MM.1S (cell line): ENCODE results near the gene EFCAB7.

Experiments used
- DNase-seq: peaks from one replicate; pipeline ENCODE4 v3.0.0-alpha.2; 2015
- H2AFZ ChIP-seq: fragments of 300-600 bp; sonication (generic); 2 replicates; pipeline ENCODE4 v1.6.0; 2016; ENCODE audit warnings: antibody characterized with exemption, low read length
- H3F3A ChIP-seq: fragments of 300-600 bp; sonication (generic); 2 replicates; pipeline ENCODE4 v1.6.1; 2016; ENCODE audit warnings: mild to moderate bottlenecking, antibody characterized with exemption, low read length, moderate library complexity, mixed read lengths; ENCODE audit not compliant: insufficient read depth
- H3K27ac ChIP-seq: fragments of 300-600 bp; sonication (generic); 2 replicates; pipeline ENCODE4 v1.5.1; 2016; ENCODE audit warnings: mild to moderate bottlenecking, low read length
- H3K27me3 ChIP-seq: fragments of 300-600 bp; sonication (generic); replicated peaks from 2 replicates; pipeline ENCODE4 v1.6.0; 2016; ENCODE audit warnings: low read length; ENCODE audit not compliant: insufficient read depth
- H3K36me3 ChIP-seq: fragments of 300-600 bp; sonication (generic); replicated peaks from 2 replicates; pipeline ENCODE4 v1.6.1; 2016; ENCODE audit warnings: mild to moderate bottlenecking, low read length, mixed read lengths; ENCODE audit not compliant: insufficient read depth
- H3K4me1 ChIP-seq: fragments of 300-600 bp; sonication (generic); 2 replicates; pipeline ENCODE4 v1.6.1; 2016; ENCODE audit warnings: low read length, mixed read lengths
- H3K4me2 ChIP-seq: fragments of 300-600 bp; sonication (generic); 2 replicates; pipeline ENCODE4 v1.6.0; 2016; ENCODE audit warnings: low read depth, low read length
- H3K4me3 ChIP-seq: fragments of 300-600 bp; sonication (generic); 2 replicates; pipeline ENCODE4 v1.5.1; 2016; ENCODE audit warnings: low read length, mixed read lengths
- H3K79me2 ChIP-seq: fragments of 300-600 bp; sonication (generic); 2 replicates; pipeline ENCODE4 v1.6.1; 2016; ENCODE audit warnings: mixed run types, low read length, mixed read lengths
- H3K9ac ChIP-seq: fragments of 300-600 bp; sonication (generic); 2 replicates; pipeline ENCODE4 v1.6.1; 2016; ENCODE audit warnings: low read length, mixed read lengths
- H3K9me2 ChIP-seq: fragments of 300-600 bp; sonication (generic); replicated peaks from 2 replicates; pipeline ENCODE4 v1.6.1; 2016; ENCODE audit warnings: mild to moderate bottlenecking, low read length, mixed read lengths; ENCODE audit not compliant: insufficient read depth
- H3K9me3 ChIP-seq: fragments of 300-600 bp; sonication (generic); replicated peaks from 2 replicates; pipeline ENCODE4 v1.6.1; 2016; ENCODE audit warnings: mild to moderate bottlenecking, low read length, mixed read lengths; ENCODE audit not compliant: insufficient read depth
- H4K20me1 ChIP-seq: fragments of 300-600 bp; sonication (generic); 2 replicates; pipeline ENCODE4 v1.6.1; 2016; ENCODE audit warnings: mild to moderate bottlenecking, low read length, moderate library complexity, mixed read lengths; ENCODE audit not compliant: insufficient read depth
- CTCF ChIP-seq: fragments of 300-600 bp; sonication (generic); IDR thresholded peaks from 2 replicates; pipeline ENCODE4 v1.5.1; 2016; ENCODE audit warnings: antibody characterized with exemption, low read length, mixed read lengths
- EZH2 ChIP-seq: fragments of 300-600 bp; sonication (generic); optimal IDR thresholded peaks from 2 replicates; pipeline ENCODE3; 2017; ENCODE audit warnings: low read depth, mild to moderate bottlenecking, antibody characterized with exemption, low read length, mixed read lengths
- EZH2phosphoT487 ChIP-seq: fragments of 300-600 bp; sonication (generic); IDR thresholded peaks from 2 replicates; pipeline ENCODE4 v1.6.1; 2018; ENCODE audit warnings: antibody characterized with exemption, low read length

The EFCAB7 gene

DNA sequence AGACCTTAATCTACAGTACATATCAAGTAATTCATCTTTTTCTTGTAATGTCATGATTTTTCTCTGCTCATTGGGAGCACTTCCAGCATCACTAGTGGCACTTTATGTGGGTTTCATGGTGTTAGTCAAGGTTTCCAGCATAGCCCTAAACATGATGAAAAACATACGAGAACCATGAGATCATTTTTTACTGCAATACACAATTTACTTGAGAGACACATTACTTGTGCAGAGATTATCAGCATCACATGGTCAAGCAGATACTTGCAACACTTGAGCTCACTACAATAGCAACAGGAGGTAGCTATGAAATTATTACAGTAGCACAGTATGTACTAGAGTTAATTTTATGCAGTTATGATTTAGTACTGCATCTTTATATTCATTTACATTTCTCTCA is 36.7 kb upstream of the EFCAB7 start:
- no peaks in the 10 kb centered on the region for H3K36me3 ChIP-seq
- no peaks in the 10 kb centered on the region for H3K79me2 ChIP-seq

GRCh38 chr1:63487336-63488065 is 35.8 kb upstream of the EFCAB7 start:
- DNase-seq = no peak
- Histone ChIP-seq H3K9ac (no peak overlapping the region), H3F3A (no peaks in the 10 kb centered on the region), H3K27ac (no peak overlapping the region), H3K79me2 (no peaks in the 10 kb centered on the region), H3K9me3 (no peaks in the 10 kb centered on the region), H3K27me3 (no peaks in the 10 kb centered on the region), H3K9me2 (no peaks in the 10 kb centered on the region), H4K20me1 (no peaks in the 10 kb centered on the region), H3K4me2 (no peak overlapping the region), H2AFZ (no peak overlapping the region), H3K36me3 (no peaks in the 10 kb centered on the region), H3K4me3 (no peak overlapping the region), H3K4me1 (no peaks in the 10 kb centered on the region)
- TF ChIP-seq EZH2 = no peak
- no peak for TF ChIP-seq EZH2phosphoT487
- TF ChIP-seq CTCF = no peak

More for the DNA sequence above, 36.7 kb upstream of the EFCAB7 start:
- no peaks in the 10 kb centered on the region for H3F3A ChIP-seq
- no peak overlapping the region for H3K27ac ChIP-seq
- H3K9ac ChIP-seq = no peak overlapping the region
- no peak overlapping the region for H3K4me2 ChIP-seq
- no peaks in the 10 kb centered on the region for H3K9me3 ChIP-seq
- no peaks in the 10 kb centered on the region for H3K9me2 ChIP-seq
- TF ChIP-seq EZH2phosphoT487 (no peak), CTCF (no peak), EZH2 (no peak)
- DNase-seq = no peak
- H2AFZ ChIP-seq = no peak overlapping the region
- H3K4me3 ChIP-seq = no peak overlapping the region
- H3K4me1 ChIP-seq = no peaks in the 10 kb centered on the region
- H3K27me3 ChIP-seq = no peaks in the 10 kb centered on the region
- no peaks in the 10 kb centered on the region for H4K20me1 ChIP-seq

DNA sequence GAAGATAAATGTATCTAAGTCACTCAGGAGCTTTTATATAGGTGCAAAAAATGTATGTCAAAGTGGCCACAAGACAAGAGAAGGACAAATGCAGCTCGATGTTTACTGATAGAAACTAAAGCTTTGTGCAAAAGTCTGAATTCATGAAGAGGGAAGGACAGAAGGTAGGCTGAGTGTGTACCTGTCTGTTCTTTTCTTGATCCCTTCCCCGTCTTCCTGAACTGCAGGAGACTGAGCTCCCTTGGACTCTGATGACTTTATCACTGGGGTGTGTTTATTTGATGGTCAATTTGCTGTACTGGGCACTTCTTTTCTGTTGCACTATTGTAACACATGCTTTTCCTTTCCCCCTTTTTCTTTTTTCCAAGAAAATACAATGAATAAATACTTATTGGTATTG is 25.7 kb upstream of the EFCAB7 start:
- no peak for TF ChIP-seq EZH2phosphoT487
- TF ChIP-seq CTCF = no peak
- TF ChIP-seq EZH2 = no peak
- Histone ChIP-seq H3K4me3 (no peak overlapping the region), H3F3A (no peaks in the 10 kb centered on the region), H3K9ac (no peak overlapping the region), H3K27me3 (no peaks in the 10 kb centered on the region), H3K79me2 (peaks cover 6% of the 10 kb centered on the region), H3K9me3 (no peaks in the 10 kb centered on the region), H3K36me3 (no peaks in the 10 kb centered on the region), H3K27ac (no peak overlapping the region), H3K4me1 (no peaks in the 10 kb centered on the region), H2AFZ (no peak overlapping the region), H4K20me1 (peaks cover 4% of the 10 kb centered on the region; the same call in 1 of the 2 replicates), H3K4me2 (no peak overlapping the region), H3K9me2 (no peaks in the 10 kb centered on the region)
- no peak for DNase-seq
